HepG2 (cell line): Measurements from ENCODE around the gene SRSF2. TPM values are rescaled to one million over a fixed set of nuclear protein-coding genes. Genes with fewer than 3 reads are reported as not detected.
A peak's percentile ranks its signal among the peaks of the same experiment; 100 is the strongest.

ENCODE experiments used
- GZF1 ChIP-seq: sonication (generic); formaldehyde crosslinking; IDR thresholded peaks from 2 replicates; pipeline ENCODE4 v1.5.1; 2020; ENCODE audit warnings: mild to moderate bottlenecking, missing genetic modification reagents
- NAIF1 ChIP-seq: sonication (generic); formaldehyde crosslinking; IDR thresholded peaks from 2 replicates; pipeline ENCODE4 v1.5.0; 2020; ENCODE audit warnings: mild to moderate bottlenecking, missing genetic modification reagents, borderline replicate concordance
- NFIC ChIP-seq: IDR thresholded peaks from 2 replicates; pipeline ENCODE4 v1.6.1; 2012; ENCODE audit warnings: mild to moderate bottlenecking, low read length, inconsistent platforms
- PITX1 ChIP-seq: sonication (generic); formaldehyde crosslinking; IDR thresholded peaks from 2 replicates; pipeline ENCODE4 v1.5.1; 2020; ENCODE audit warnings: mild to moderate bottlenecking, missing genetic modification reagents
- POLR2AphosphoS5 ChIP-seq: IDR thresholded peaks from 2 replicates; pipeline ENCODE4 v1.6.1; 2012; ENCODE audit warnings: low read depth, low read length
- RBFOX2 ChIP-seq: fragments of 200-400 bp; formaldehyde crosslinking; IDR thresholded peaks from 2 replicates; pipeline ENCODE4 v1.6.1; 2017; ENCODE audit warnings: low read depth, mild to moderate bottlenecking, low read length
- SMARCE1 ChIP-seq: fragments of 450-650 bp; IDR thresholded peaks from 2 replicates; pipeline ENCODE4 v1.6.1; 2017; ENCODE audit warnings: borderline replicate concordance
- TBX2 ChIP-seq: sonication (generic); formaldehyde crosslinking; IDR thresholded peaks from 2 replicates; pipeline ENCODE4 v1.5.0; 2020; ENCODE audit warnings: missing genetic modification reagents, mild to moderate bottlenecking, borderline replicate concordance
- U2AF2 ChIP-seq: fragments of 200-400 bp; formaldehyde crosslinking; IDR thresholded peaks from 2 replicates; pipeline ENCODE4 v1.6.1; 2017; ENCODE audit warnings: low read depth, mild to moderate bottlenecking, low read length
- ZC3H4 ChIP-seq: sonication (generic); formaldehyde crosslinking; IDR thresholded peaks from 2 replicates; pipeline ENCODE4 v1.4.0; 2020; ENCODE audit warnings: missing genetic modification reagents, borderline replicate concordance
- polyA plus RNA-seq, 8 experiments: library from polyadenylated mRNA; depleted of rRNA in 3 of 8; stranded (reverse) in 7 of 8; unstranded in 1 of 8; fragments of >200 nt; fragmentation: Illumina TruSeq in 4 of 8; extraction: Trizol in 4 of 8; gene quantifications; 2 replicates each; pipeline versions ENCODE4 v1.2.1 to v1.2.3, GENCODE V29; 2011 to 2016; ENCODE audit warnings: low read depth in 4 of 8, missing spikeins in 1 of 8, mixed read lengths in 1 of 8; ENCODE audit not compliant: insufficient read depth in 1 of 8
- total RNA-seq, 5 experiments: library from RNA; depleted of rRNA; stranded (reverse); fragments of >200 nt; fragmentation: Illumina TruSeq; extraction: Trizol; gene quantifications; 2 replicates each; pipeline ENCODE4 v1.2.3, GENCODE V29; 2016; ENCODE audit warnings: low read depth in 1 of 5
- TF ChIP-seq, protein P1 (sequence below): IDR thresholded peaks from 2 replicates; pipeline ENCODE4 v1.6.1; 2016; ENCODE audit warnings: missing biosample characterization, missing genetic modification reagents, low read depth
- TF ChIP-seq, protein P2 (sequence below): sonication (generic); formaldehyde crosslinking; IDR thresholded peaks from 2 replicates; pipeline ENCODE4 v1.4.0; 2020; ENCODE audit warnings: missing genetic modification reagents, mild to moderate bottlenecking, borderline replicate concordance
- TF ChIP-seq, protein P3 (sequence below): sonication (generic); formaldehyde crosslinking; IDR thresholded peaks from 2 replicates; pipeline ENCODE4 v1.8.1; 2023; ENCODE audit warnings: mild to moderate bottlenecking, inconsistent platforms, moderate library complexity, missing genetic modification reagents, borderline replicate concordance
- TF ChIP-seq, protein P4 (sequence below): sonication (generic); formaldehyde crosslinking; IDR thresholded peaks from 2 replicates; pipeline ENCODE4 v1.4.0; 2020; ENCODE audit warnings: mild to moderate bottlenecking, missing genetic modification reagents, borderline replicate concordance

The SRSF2 gene
- total and polyA plus RNA-seq, 2 of the 13 experiments (the other 11 are each of a cell fraction or from before 2014, with no cell fraction given) = 306 to 319 TPM

DNA sequence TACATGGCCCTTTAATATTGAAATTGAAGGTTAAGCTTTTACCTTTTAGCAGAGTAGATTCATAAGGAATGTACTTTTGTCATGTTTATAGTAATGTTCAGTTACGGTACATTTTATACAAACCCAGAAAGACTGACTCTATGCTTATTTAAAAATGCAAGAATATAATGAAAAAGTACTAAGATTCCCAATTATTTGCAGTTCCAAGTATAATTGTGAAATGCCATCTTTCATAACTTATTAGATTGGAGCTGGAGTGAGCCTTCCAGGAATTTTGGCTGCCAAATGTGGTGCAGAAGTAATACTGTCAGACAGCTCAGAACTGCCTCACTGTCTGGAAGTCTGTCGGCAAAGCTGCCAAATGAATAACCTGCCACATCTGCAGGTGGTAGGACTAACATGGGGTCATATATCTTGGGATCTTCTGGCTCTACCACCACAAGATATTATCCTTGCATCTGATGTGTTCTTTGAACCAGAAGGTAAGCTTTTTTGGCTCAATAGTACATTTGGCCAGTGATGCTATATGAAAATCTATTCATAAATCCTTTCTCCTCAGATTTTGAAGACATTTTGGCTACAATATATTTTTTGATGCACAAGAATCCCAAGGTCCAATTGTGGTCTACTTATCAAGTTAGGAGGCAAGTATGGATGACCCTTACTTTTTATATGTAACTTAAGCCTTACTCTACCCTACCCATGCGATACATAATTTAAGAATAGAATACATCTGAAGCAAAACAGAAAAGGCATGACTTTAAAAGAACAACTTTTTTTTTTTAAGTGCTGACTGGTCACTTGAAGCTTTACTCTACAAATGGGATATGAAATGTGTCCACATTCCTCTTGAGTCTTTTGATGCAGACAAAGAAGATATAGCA lies 4.2 kb downstream of the SRSF2 start (continued):
- TF ChIP-seq, protein P1, sequence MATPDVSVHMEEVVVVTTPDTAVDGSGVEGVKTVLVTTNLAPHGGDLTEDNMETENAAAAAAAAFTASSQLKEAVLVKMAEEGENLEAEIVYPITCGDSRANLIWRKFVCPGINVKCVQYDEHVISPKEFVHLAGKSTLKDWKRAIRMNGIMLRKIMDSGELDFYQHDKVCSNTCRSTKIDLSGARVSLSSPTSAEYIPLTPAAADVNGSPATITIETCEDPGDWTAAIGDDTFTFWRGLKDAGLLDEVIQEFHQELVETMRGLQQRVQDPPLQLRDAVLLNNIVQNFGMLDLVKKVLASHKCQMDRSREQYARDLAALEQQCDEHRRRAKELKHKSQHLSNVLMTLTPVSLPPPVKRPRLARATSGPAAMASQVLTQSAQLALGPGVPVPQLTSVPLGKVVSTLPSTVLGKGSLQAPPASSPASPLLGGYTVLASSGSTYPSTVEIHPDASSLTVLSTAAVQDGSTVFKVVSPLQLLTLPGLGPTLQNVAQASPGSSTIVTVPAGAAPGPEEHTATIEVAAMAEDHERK (CRISPR knock-in tag) = no peak
- TF ChIP-seq ZC3H4 (CRISPR knock-in tag) (peak; percentile 91; the same call in 1 of the 2 replicates), NAIF1 (no peak), PITX1 (CRISPR knock-in tag) (no peak), NFIC (peak; percentile 59; the same call in 1 of the 2 replicates), TBX2 (CRISPR knock-in tag) (no peak), POLR2AphosphoS5 (peak; percentile 55), RBFOX2 (peak; percentile 65), U2AF2 (no peak), GZF1 (CRISPR knock-in tag) (no peak), SMARCE1 (no peak)
- TF ChIP-seq, protein P2, sequence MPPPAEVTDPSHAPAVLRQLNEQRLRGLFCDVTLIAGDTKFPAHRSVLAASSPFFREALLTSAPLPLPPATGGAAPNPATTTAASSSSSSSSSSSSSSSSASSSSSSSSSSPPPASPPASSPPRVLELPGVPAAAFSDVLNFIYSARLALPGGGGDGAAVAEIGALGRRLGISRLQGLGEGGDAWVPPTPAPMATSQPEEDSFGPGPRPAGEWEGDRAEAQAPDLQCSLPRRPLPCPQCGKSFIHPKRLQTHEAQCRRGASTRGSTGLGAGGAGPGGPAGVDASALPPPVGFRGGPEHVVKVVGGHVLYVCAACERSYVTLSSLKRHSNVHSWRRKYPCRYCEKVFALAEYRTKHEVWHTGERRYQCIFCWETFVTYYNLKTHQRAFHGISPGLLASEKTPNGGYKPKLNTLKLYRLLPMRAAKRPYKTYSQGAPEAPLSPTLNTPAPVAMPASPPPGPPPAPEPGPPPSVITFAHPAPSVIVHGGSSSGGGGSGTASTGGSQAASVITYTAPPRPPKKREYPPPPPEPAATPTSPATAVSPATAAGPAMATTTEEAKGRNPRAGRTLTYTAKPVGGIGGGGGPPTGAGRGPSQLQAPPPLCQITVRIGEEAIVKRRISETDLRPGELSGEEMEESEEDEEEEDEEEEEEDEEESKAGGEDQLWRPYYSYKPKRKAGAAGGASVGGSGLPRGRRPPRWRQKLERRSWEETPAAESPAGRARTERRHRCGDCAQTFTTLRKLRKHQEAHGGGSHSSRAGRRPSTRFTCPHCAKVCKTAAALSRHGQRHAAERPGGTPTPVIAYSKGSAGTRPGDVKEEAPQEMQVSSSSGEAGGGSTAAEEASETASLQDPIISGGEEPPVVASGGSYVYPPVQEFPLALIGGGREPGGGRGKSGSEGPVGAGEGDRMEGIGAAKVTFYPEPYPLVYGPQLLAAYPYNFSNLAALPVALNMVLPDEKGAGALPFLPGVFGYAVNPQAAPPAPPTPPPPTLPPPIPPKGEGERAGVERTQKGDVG (CRISPR knock-in tag) = no peak
- TF ChIP-seq, protein P3, sequence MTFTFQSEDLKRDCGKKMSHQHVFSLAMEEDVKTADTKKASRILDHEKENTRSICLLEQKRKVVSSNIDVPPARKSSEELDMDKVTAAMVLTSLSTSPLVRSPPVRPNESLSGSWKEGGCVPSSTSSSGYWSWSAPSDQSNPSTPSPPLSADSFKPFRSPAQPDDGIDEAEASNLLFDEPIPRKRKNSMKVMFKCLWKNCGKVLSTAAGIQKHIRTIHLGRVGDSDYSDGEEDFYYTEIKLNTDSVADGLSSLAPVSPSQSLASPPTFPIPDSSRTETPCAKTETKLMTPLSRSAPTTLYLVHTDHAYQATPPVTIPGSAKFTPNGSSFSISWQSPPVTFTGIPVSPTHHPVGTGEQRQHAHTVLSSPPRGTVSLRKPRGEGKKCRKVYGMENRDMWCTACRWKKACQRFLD (CRISPR knock-in tag) = no peak
- TF ChIP-seq, protein P4, sequence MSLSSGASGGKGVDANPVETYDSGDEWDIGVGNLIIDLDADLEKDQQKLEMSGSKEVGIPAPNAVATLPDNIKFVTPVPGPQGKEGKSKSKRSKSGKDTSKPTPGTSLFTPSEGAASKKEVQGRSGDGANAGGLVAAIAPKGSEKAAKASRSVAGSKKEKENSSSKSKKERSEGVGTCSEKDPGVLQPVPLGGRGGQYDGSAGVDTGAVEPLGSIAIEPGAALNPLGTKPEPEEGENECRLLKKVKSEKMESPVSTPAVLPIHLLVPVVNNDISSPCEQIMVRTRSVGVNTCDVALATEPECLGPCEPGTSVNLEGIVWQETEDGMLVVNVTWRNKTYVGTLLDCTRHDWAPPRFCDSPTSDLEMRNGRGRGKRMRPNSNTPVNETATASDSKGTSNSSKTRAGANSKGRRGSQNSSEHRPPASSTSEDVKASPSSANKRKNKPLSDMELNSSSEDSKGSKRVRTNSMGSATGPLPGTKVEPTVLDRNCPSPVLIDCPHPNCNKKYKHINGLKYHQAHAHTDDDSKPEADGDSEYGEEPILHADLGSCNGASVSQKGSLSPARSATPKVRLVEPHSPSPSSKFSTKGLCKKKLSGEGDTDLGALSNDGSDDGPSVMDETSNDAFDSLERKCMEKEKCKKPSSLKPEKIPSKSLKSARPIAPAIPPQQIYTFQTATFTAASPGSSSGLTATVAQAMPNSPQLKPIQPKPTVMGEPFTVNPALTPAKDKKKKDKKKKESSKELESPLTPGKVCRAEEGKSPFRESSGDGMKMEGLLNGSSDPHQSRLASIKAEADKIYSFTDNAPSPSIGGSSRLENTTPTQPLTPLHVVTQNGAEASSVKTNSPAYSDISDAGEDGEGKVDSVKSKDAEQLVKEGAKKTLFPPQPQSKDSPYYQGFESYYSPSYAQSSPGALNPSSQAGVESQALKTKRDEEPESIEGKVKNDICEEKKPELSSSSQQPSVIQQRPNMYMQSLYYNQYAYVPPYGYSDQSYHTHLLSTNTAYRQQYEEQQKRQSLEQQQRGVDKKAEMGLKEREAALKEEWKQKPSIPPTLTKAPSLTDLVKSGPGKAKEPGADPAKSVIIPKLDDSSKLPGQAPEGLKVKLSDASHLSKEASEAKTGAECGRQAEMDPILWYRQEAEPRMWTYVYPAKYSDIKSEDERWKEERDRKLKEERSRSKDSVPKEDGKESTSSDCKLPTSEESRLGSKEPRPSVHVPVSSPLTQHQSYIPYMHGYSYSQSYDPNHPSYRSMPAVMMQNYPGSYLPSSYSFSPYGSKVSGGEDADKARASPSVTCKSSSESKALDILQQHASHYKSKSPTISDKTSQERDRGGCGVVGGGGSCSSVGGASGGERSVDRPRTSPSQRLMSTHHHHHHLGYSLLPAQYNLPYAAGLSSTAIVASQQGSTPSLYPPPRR (CRISPR knock-in tag) = no peak
